Stimulated activated CD4-positive, alpha-beta T cell treated with anti-CD3 and anti-CD28 coated beads, Interleukin-12 subunit alpha, Interleukin-12 subunit beta, amount 100 ng/mL, for 24 hours (primary cell): ENCODE results near the gene ITIH5.
"Not testable (repeated sequence)": the region's sequence is repeated elsewhere in the genome, so short reads cannot be mapped to it uniquely, and the experiment has no call there.

Experiments
- DNase-seq, 2 experiments: peaks; one replicate each; pipeline ENCODE4 v3.0.0-alpha.2; 2020; ENCODE audit warnings: low read depth in 2 of 2

The ITIH5 gene

DNA sequence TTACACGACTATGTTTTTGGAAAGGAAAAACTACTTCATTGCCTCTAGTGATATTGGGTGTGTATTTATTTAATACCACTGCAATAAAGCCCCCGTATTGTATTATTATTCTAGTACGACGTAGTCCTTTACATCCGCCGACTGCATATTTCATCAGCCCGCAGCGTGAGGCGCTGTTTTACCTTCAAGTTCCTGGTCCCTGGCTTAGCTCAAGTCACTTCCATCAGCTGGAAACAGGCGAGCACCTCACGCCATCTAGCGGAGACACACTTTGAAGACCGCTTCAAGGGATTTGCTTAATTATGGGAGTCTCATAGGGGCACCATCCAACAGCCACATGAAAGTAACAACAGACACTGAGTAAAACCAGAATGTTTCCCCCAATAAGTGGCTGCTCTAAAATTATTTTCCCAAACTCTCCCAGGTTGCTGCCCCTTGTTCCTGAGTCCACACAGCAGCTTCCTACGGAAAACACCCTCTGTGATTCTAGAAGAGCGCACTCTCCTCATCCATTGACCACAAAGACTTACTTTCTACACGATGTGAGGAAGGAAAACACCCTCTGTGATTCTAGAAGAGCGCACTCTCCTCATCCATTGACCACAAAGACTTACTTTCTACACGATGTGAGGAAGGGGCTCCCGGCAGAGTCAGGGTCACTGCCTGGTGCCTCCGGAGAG lies 20.6 kb upstream of the ITIH5 start:
- DNase-seq = peak; percentile 36 to 62

DNA sequence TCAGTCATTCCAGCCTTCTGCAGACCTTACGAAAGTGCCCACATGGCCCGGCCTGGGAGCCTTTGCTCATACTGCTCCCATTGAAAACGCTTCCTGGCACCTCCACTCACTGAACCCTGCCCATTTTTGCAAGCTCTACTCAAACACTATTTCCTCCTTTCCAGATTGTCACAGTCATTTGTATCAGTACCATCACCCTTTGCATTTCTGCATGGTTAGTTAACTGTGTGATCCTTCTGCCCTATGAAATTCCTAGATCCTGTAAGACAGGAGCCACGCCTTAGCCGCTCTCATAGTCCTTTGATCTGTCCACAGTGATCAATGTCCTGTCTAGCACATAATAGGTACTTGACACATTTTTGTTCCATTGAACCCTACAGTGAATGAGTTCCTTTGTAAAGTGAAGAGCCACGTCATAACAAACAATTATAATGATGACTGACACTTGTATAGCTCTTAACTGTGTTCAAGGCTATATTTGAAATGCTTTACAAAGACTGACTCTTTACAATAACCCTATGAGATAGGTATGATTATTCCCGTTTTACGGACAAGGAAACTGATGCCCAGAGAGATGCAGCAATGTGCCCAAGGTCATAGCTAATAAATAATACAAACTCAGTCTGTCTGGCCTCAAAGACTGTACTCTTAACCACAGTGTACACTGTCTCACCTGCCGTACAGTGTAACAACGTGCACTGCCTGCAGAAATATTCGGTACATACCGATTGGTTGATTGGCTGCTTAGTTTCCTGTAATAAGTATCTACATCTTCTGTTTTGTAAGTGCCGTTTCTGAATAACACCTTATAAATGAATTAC lies 19.8 kb upstream of the ITIH5 start:
- no peak for DNase-seq

GRCh38 chr10:7680078-7680477 lies 13.3 kb upstream of the ITIH5 start:
- DNase-seq = not testable (repeated sequence)

DNA sequence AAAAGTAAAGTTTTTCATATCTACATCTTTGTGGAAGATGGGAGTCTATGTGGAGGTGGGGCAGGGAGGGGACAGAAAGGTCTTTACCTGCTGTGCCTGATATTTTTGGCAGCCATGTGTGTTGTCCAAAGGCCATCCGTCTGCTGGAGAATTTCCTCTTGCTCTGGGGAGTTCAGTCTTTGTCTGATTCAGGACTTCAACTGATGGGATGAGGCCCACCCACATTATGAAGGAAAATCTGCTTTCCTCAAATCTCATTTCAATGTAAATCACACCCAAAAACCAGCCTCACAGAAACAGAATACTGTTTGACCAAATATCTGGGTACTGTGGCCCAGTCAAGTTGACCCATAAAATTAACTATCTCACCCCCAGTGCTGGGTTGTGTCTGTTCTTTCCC lies 12.5 kb upstream of the ITIH5 start:
- no peak for DNase-seq

DNA sequence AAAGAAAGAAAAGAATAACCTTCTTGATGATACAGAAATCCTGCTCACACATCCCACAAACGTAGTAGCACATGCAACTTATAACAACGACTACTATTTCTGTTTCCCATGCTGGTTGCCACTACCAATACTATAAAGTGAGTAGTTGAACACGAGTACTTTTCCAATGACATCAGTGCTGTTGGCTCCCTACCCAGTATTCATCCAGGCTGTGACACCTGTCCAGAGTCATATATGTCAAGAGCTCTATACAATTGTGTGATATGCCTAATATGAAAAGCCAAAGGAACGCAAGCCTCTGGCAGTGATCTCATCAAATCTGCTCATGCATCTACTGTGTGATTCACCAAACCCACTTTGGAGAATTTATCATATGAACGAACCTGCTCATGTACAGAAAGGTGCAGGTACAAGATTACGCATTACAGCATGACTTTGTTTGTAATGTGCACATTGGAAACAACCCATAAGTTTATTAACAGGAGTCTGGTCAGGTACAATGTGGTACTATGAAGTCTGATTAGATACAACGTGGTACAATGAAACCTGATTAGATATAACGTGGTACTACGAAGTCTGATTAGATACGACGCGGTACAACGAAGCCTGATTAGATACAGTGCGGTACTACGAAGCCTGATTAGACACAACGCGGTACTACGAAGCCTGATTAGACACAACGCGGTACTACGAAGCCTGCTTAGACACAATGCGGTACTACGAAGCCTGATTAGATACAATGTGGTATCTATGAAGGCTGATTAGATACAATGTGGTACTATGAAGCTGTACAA lies 5.8 kb upstream of the ITIH5 start:
- DNase-seq = no peak

- no peak for DNase-seq
These were observed 3.4 kb upstream of the ITIH5 start for GRCh38 chr10:7670157-7670556.

DNA sequence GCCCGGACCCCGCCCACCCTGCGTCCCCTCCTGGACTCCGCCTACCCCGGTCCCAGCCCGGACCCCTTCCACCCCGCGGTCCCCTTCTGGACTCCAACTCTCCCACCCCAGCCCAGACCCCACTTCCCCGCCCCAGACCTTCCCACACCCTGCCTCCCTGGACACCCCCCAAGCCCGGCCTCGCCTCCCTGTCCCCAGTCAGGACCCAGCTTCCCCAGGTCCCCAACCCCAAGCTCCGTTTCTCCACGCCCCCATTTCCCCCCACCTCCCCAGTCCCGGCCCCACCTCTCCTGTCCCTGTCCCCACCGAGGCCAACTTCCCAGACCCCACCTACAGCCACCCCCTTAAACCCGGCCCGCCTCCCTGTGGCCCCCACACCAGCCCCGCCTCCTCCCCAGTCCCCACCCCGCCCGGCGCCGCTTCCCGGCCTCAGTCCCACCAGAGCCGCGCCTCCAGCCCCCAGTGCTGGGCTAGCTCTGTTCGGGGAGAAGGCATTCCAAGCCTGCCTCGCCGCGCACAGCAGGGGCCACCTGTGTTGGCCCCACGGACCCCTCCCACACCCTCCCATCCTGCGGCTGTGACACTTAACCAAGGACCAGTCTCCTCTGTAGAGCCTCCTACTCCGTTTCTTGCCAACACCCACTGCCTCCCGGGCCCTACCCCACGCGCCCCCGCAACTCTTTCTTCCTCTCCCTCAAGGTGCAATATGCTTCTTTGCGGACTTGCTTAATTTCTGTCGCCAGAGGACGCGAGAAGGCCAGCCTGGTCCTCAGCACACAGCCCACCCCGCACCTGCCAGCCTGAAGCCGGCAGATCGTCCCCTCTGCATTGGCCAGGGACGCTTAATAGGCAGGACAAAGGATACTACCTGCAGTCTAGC lies 736 bp upstream of the ITIH5 start:
- no peak for DNase-seq

DNA sequence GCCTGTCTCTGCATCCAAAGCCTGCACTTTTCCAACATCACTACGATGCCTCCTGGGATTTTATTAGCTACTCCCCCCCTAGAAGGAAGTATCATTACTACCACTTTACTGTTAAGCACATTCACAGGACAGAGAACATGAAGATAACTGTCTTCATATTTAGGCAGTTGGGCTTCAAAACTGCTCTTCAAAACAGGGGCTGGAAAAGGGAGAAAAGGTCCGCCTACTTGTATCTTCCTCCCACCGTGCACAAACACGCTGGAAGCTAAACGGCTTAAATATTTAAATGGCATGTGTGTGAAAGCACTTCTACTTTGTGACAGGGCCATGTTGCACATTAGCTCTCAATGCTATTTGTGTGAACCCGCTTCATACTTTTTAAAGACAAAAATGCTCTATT lies 999 bp downstream of the ITIH5 start:
- no peak for DNase-seq

GRCh38 chr10:7664707-7665106 lies 2.1 kb downstream of the ITIH5 start:
- DNase-seq = no peak

- no peak for DNase-seq
These were observed 4.2 kb downstream of the ITIH5 start for GRCh38 chr10:7662522-7662921.

DNA sequence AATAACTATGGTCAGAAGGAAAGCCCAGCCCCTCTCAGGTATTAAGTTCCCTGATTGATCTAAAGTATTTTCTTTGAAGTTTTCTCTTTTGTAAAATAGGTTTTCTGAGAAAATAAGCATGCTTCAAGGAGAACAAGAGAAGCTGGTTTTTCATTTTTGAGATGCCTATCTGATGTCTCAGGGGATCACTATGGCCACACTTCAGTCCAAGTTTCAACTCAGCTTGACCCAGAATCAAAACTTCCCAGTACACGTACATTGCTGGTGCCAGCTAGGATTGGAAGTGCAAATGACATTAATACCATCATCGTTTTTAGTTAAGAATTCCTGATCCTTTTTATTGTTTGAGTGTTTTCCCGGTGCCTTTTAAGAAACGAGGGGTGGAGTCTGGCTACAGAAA lies 7.2 kb downstream of the ITIH5 start:
- no peak for DNase-seq

DNA sequence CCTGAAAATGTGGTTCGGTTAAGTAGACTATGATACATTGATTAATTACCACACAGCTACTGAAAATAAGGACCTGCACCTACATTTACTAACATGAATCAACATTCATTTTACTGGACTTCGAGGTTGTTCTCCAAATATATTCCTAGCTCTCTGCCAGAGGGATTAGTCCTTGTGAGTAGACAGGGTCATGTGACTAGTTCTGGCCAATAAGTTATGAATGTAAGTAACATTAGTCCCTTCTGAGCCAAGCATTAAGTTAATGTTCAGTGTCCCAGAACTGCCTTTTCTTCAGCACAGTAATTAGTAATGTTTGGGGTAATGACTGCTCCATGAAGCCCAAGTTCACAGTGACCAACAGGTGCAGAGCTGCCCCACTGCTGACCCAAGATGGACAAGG lies 9.2 kb downstream of the ITIH5 start:
- no peak for DNase-seq

GRCh38 chr10:7657079-7657478 lies 9.7 kb downstream of the ITIH5 start:
- not testable (repeated sequence) for DNase-seq

GRCh38 chr10:7651853-7652470 lies 14.8 kb downstream of the ITIH5 start:
- no peak for DNase-seq

GRCh38 chr10:7649673-7650300 lies 17.0 kb downstream of the ITIH5 start:
- DNase-seq = no peak

GRCh38 chr10:7647062-7647664 lies 19.6 kb downstream of the ITIH5 start:
- no peak for DNase-seq

DNA sequence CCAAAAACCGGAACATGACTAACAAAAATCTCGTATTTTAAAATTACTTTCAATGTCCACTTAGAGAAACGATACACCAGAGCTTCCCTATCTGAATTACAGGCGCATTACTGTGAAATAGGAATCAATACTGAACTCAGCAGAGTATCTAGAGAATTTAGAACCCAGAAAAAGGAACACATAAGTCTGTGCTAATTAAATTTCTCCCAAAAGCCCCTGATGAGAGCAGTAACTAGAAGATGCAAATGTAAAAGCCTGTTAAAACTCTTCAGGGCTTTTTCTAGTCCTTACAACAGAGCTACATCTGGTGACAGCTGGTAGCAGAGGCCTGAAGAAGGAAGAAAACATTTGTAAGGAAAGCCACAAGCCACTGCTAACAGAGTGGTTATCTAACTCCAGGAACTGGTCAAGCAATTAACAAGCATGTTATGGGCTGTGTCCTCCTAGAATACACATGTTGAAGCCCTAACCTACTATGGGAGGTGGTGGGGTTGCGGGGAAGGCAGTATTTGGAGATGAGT lies 24.2 kb downstream of the ITIH5 start:
- no peak for DNase-seq

DNA sequence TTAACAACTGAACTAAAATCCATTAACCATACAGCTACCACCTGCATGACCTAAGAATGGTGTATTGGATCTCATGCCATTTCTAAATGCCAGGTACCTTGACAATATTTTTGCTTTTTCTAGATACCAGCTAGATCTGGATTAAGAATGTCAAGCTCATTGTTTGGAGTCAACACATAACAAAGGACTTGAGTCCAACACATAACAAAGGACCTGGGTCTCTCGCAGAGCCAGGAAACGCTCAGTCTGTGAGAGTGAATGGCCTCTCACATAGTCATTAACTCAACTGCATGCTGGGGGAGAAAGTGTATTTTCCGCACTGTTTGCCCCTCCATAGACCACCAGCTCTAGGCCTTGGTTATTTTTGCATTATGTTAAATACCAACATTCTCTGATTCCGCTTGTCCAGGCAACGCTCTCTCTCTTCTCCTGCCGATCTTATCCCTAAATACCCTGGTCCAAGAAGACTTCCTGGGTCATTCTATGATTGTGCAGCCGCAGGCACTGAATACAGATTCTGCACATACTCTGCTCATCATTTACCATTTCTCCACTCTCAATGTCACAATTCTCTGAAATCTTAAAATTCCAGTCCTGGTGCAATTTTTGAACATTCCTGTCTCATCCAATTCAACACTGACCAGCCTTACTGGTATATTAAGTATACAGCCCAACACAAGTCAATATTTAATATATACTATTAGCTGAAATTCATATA lies 31.2 kb downstream of the ITIH5 start:
- DNase-seq = no peak

- DNase-seq = no peak
These were observed 32.4 kb downstream of the ITIH5 start for GRCh38 chr10:7634142-7634894.
